LHCN-M2 (cell line): Measurements from ENCODE around the gene OR12D2. TPM values are rescaled to one million over a fixed set of nuclear protein-coding genes. Genes with fewer than 3 reads are reported as not detected.
"Not testable (repeated sequence)": the region's sequence is repeated elsewhere in the genome, so short reads cannot be mapped to it uniquely, and the experiment has no call there.

Experiments used
- DNase-seq: peaks from one replicate; pipeline ENCODE4 v3.0.0-alpha.2; 2012; ENCODE audit warnings: low read depth
- polyA plus RNA-seq: library from polyadenylated mRNA; unstranded; fragments of >200 nt; gene quantifications from one replicate; pipeline ENCODE4 v1.2.1, GENCODE V29; 2012; ENCODE audit warnings: missing spikeins
- total RNA-seq: library from RNA; depleted of rRNA; stranded (reverse); fragments of >200 nt; gene quantifications from 2 replicates; pipeline ENCODE4 v1.2.3, GENCODE V29; 2014; rRNA removed

Gene OR12D2
- total RNA-seq, result not detected in 2 replicates
- not detected for polyA plus RNA-seq

- no peak for DNase-seq
Observed at GRCh38 chr6:29395331-29395730, at the start of gene OR12D2. Gene OR12D2 (plus strand): TSS chr6:29395631. CDS start chr6:29396700, 1,069 bp downstream.

DNA sequence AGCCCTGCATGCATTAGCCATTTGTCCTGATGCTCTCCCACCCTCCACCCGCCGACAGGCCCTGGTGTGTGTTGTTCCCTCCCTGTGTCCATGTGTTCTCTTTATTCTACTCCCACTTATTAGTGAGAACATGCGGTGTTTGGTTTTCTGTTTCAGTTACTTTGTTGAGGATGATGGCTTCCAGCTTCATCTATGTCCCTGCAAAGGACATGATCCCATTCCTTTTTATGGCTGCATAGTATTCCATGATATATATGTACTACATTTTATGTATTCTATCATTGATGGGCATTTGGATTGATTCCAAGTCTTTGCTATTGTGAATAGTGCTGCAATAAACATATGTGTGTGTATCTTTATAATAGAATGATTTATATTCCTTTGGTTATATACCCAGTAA is 46.1 kb upstream of the OR12D2 start:
- not testable (repeated sequence) for DNase-seq

DNA sequence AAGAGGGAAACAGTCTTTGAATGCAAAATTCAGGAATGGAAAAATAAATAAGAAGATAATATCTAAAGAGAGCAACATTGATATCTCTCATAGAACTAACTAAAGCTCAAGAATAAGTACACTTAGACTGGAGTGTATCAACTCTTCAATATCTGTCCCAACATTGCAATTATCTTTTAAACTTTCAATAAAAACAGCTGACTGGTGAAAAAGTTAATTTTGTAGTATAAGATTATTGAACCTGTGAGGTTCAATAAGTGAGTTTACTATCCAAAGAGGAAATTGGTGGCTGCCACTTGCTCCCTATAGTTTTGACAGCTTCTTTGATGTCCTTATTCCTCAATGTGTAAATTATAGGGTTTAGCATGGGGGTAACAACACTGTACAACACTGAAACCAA is 40.5 kb upstream of the OR12D2 start:
- no peak for DNase-seq

DNA sequence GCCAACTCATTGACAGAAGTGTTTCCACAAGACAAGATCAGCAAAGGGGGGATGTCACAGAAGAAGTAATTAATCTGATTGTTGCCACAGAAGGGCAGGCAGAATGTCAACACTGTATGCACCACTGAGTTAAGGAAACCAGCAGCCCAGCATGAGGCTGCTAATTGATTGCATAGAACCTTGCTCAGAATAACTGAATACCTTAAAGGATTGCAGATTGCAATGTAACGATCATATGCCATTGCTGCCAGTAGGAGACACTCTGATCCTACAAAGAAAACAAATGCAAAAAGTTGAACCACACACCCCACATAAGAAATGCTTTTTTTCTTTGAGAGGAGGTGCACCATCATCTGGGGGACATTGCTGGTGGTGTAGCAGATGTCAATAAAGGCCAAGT is 39.8 kb upstream of the OR12D2 start:
- no peak for DNase-seq

- no peak for DNase-seq
Observed at GRCh38 chr6:29368765-29369164, 26.7 kb upstream of the OR12D2 start, which contains the start of gene OR5V1. Gene OR5V1 (minus strand): TSS chr6:29368865. CDS start chr6:29356195, 12,670 bp downstream.

- DNase-seq, result no peak
Observed at GRCh38 chr6:29375191-29375590, 20.2 kb upstream of the OR12D2 start, which contains the start of gene OR12D3. Gene OR12D3 (minus strand): TSS chr6:29375291. CDS start chr6:29375287, 4 bp downstream.

DNA sequence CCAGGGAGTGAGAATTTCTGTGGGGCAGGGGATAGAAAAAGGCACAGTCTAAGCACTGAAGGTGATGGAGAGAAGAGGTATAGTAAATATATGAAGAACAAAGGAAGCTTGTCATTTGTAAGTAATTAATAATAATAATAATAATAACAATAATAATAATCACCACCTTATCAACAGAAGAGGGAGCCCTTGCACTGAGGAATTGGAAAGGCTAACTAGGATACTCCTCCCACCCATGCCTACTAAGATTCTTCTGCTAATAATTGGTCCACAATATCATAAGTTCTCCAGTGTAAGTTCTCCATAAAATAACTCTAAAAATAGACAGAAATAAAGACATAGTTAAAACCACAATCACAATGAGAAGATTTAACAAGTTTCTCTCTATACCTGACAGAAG is 19.4 kb upstream of the OR12D2 start:
- no peak for DNase-seq

- DNase-seq, result no peak
Observed at GRCh38 chr6:29388533-29388932, 6.9 kb upstream of the OR12D2 start.

GRCh38 chr6:29399525-29399924 is 4.1 kb downstream of the OR12D2 start:
- DNase-seq, result no peak

DNA sequence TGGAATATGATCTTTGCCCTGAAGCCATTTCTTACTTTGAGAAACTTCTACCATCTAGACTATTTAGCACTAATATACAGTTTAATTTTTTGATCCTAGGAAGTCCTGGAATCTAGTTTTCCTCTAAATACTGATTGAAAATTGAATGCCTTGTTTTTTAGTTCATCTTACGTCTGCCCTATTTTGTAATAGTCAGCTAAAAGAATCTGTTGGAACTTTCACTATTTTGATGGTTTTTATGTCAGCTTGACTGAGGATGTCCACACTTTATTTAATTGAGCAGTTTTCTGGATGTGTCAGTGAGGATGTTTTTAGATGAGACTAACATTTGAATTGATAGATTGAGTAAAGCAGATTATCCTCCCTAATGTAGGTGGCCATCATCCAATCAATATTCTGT is 8.4 kb downstream of the OR12D2 start:
- DNase-seq, result no peak

DNA sequence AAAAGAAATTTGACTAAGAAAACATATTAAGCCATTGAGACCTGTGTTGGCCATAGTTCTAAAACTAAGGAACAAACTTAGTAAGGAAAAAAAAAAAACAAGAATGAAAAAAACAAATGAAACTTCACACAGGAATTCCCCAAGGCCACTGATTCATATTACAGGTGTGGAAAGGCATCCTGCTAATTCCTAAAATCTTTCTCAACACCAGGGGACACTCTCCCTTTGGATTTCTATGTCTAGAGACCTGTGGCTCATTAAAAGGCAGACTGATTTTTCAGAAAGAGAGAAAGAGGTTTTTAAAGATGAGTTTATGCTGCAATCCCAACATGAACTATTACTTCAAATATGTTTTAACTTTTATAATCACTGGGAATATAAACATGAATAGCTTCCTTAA is 19.2 kb downstream of the OR12D2 start, which contains the start of gene OR12D1:
OR12D1 (plus strand) TSS at position 341 of the 400 bp plus-strand sequence.
- DNase-seq, result no peak

DNA sequence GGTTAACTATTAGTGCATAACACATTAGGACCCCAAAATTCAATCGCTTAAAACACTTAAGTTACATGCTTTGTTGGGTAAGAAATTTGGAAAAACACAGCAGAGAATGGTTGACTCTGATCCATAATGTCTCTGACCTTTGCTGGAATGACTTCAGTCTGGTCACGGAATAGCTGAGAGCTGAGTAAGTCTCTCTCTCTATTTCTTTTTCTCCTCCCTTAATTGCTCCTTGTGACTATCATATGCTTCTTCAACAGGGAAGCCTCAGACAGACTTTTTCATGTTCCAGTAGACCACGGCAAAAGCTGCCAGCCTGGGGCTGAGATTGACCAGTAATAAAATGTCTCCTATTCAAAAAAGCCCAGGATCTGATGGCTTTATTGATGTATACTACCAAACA is 24.1 kb downstream of the OR12D2 start:
- no peak for DNase-seq

GRCh38 chr6:29424168-29424567 is 28.7 kb downstream of the OR12D2 start:
- DNase-seq, result no peak

DNA sequence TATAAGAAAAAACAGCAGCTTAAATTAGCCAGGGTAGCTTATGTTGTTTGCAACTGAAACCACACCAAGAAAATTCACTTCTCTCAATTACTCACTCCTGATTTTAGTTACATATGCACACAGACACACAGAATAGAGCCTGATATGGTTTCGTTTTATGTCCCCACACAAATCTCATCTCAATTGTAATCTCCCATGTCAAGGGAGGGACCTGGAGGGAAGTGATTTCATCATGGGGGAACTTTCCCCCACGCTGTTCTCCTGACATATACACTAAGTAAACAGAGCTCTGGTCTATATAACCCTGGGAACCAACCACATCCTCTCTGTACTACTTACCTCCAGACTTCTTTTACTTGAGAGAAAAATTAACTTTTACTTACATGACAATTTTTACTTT is 29.1 kb downstream of the OR12D2 start:
- DNase-seq, result no peak

DNA sequence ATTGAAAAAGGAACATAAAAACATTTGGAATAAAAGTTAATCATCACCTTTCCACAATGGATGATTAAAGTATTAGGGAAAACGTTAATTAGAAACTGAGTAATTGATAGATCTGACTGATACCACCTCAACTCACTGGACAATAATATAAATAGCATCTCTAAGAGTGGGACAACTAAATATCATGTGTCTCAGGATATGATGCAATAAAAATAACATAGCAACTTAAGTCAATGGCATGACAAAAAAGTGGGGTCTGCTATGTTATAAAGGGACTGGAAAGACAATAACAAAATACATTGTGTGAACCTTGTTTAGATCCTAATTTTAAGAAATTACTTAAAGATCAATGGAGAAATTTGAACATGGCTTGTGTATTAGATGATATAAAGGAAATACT is 29.6 kb downstream of the OR12D2 start:
- no peak for DNase-seq

GRCh38 chr6:29426654-29427053 is 31.2 kb downstream of the OR12D2 start:
- DNase-seq, result no peak

- not testable (repeated sequence) for DNase-seq
Observed at GRCh38 chr6:29436730-29437129, 41.3 kb downstream of the OR12D2 start.

GRCh38 chr6:29439006-29439405 is 43.6 kb downstream of the OR12D2 start, which contains the start of gene OR10C1:
Gene OR10C1 (plus strand): TSS chr6:29439306. CDS start chr6:29440016, 710 bp downstream.
- DNase-seq, result no peak

- DNase-seq, result no peak
Observed at GRCh38 chr6:29442719-29443118, 47.3 kb downstream of the OR12D2 start.

- DNase-seq, result not testable (repeated sequence)
Observed at GRCh38 chr6:29444031-29444430, 48.6 kb downstream of the OR12D2 start.
